T-helper 2 cell treated with Interferon-gamma antibody and Interleukin-4, amounts not matched to agents 100 ng/mL and 5 ng/mL, for 36 hours (primary cell): Measurements from ENCODE around the gene MON1B. TPM values are rescaled to one million over a fixed set of nuclear protein-coding genes. Genes with fewer than 3 reads are reported as not detected.
"Not testable (repeated sequence)": the region's sequence is repeated elsewhere in the genome, so short reads cannot be mapped to it uniquely, and the experiment has no call there.

ENCODE experiments used
- intact Hi-C: fragments of 100-400 bp; cut with micrococcal nuclease; formaldehyde crosslinking; loops from one replicate; pipeline ENCODE4 v1.15.1; 2023
- total RNA-seq: library from RNA; stranded (reverse); gene quantifications from 2 replicates; pipeline ENCODE4 v1.2.3, GENCODE V29; 2022

Gene MON1B
- total RNA-seq, 1 donor from 2014 or later, result 78.7 TPM

DNA sequence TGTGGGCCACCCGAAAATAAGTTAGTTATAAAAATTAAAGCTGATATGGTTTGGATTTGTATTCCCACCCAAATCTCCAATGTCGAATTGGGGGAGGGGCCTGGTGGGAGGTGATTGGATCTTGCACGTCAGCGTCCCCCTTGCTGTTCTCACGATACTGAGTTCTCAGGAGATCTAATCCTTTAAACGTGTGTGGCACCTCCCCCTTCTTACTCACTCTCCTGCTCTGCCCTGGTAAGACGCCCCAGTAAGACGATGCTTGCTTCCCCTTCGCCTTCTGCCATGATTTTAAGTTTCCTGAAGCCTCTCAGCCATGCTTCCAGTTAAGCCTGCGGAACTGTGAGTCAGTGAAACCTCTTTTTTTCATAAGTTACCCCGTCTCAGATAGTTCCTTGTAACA, 43.6 kb downstream of the MON1B start:
- intact Hi-C loops, result no loop called here

GRCh38 chr16:77236063-77236511, 45.1 kb downstream of the MON1B start:
- intact Hi-C loops, result loop anchor here (1.0 kb wide), 4 partner anchors 45 to 735 kb away; partner anchors contain the start of gene MON1B

GRCh38 chr16:77238593-77238992, 47.6 kb downstream of the MON1B start:
- intact Hi-C loops, result no loop called here

DNA sequence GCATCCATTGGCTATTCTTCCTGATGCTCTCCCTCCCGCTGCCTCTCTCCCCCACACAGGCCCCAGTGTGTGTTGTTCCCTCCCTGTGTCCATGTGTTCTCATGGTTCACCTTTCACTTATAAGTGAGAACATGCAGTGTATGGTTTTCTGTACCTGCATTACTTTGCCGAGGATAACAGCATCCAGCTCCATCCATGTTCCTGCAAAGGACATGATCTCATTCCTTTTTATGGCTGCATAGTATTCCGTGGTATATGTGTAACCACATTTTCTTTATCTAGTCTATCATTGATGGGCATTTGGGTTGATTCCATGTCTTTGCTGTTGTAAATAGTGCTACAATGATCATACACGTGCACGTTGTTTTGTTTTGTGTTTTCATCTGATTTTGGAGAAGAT, 51.5 kb downstream of the MON1B start:
- intact Hi-C loops, result not testable (repeated sequence)

- intact Hi-C loops, result no loop called here
Measured at GRCh38 chr16:77246150-77246549, 55.2 kb downstream of the MON1B start.

DNA sequence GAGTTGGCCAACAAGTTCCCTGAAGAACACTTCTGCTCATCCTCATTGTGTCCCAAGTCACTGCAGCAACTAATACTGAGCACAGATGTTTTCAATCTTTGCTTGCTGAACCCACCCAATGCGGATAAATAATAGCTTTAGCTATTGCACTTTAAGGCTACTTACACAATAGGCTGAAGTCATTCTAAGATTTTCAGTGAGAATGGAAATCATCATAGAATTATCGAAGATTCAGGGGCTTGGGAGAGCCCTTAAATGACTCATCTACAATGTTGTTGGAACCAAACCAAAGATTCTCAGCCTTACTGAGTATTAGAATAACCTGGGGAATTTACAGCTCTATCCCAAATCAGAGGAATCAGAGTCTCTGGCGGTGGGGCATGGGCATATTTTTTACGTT, 59.4 kb downstream of the MON1B start:
- intact Hi-C loops, result no loop called here

Other genes starting within 250 kb of the MON1B start
- 6.9 and 8.0 TPM in 2 replicates for gene SYCE1L, start 8.2 kb downstream of the MON1B start, total RNA-seq
- not detected in 2 replicates for gene ADAMTS18, start 243.8 kb downstream of the MON1B start, total RNA-seq